Medulla oblongata (tissue), 1 donor: ENCODE results near the gene ASB10.
A peak's percentile ranks its signal among the peaks of the same experiment; 100 is the strongest.

Source experiments
- DNase-seq: peaks from one replicate; pipeline ENCODE4 v3.0.0-alpha.2; 2015; ENCODE audit errors: extremely low spot score

The ASB10 gene

GRCh38 chr7:151186640-151187408 is at the start of gene ASB10:
Gene ASB10 (minus strand): TSS chr7:151187250. CDS start chr7:151187130, 120 bp downstream.
- DNase-seq = no peak

DNA sequence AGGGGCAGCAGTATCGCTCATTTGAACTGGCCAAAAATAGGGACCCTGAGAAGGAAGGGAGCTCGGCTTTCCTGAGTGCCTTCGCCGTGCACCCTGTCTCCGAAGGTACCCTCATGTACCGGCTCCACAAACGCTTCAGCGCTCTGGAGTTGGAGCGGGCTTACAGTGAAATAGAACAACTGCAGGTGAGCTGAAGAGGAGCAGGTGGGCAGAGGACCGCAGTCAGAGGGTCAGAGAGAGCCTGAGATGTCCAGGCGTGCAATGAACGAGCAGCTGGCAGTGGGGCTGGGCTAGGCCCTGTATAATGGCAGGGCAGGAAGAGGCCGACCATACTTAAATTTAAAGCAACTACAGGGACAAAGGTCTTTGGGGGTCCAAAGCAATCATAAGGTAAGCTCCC is 49.4 kb upstream of the ASB10 start:
- DNase-seq = no peak

GRCh38 chr7:151235091-151235787 is 48.2 kb upstream of the ASB10 start:
- no peak for DNase-seq

DNA sequence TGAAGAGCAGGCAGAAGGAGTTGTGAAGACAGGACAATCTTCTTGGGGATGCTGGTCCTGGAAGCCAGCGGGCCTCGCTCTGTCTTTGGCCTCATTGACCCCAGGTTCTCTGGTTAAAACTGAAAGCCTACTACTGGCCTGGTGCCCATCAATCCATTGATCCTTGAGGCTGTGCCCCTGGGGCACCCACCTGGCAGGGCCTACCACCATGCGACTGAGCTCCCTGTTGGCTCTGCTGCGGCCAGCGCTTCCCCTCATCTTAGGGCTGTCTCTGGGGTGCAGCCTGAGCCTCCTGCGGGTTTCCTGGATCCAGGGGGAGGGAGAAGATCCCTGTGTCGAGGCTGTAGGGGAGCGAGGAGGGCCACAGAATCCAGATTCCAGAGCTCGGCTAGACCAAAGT is 46.8 kb upstream of the ASB10 start:
- no peak for DNase-seq

DNA sequence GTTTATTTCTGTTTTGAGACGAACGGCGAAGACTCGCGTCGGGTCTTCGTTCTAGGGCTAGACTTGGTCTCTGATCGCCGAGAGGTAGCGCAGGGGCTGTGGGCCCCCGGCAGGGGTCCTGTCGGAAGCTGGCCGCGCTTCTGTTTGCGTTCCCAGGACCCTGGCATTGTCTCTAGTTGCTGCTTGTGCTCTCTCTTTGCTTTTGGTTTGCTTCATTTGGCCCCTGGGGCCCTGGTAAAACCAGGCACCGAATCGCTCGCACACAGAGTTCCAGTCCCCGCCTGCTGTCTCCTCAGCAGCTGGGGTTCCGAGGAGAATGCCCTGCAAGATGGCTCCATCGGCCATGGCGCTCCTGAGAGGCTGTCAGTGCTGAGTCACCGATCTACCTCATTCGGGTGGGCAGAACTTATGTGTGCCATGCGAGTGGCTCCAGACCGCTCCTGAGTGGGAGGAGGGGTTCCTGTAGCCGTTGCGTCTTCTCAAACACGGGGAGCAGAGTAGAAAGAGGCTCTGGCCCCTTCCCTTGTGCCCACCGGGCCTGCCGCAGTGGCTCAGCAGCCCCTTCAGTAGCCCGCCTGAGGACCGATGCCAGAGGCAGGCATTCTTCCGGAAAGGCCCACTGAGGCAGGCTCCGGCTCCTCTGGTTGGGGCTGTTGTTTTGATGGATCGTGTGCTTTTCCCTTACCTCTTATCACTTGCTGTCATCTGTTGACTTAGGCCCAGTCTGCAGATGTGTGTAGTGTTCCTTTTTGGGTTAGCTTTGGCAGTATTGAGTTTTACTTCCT is 46.1 kb upstream of the ASB10 start:
- DNase-seq = no peak

- DNase-seq = peak; percentile 92
Observed at GRCh38 chr7:151232091-151232916, 45.3 kb upstream of the ASB10 start, which contains the start of gene CHPF2. Gene CHPF2 (plus strand): TSS chr7:151232483. CDS start chr7:151234012, 1,529 bp downstream.

DNA sequence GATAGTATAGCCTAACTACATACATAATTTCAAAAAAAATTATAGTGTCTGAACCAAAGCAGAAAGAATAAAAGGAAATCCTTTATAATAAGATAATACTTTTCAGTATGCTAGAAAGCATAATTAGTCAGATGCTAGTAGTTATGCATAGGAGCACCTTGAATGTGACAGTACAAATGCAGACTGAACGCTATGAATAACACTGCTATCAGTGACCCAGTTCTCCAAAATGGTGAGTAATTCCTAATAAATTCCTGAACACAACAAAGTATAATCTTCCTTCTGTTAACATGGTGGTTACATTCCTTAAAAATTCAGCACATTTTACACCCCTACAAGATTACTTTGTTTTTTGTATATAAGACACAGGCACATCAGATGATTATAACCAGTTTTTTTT is 44.0 kb upstream of the ASB10 start:
- DNase-seq = no peak

DNA sequence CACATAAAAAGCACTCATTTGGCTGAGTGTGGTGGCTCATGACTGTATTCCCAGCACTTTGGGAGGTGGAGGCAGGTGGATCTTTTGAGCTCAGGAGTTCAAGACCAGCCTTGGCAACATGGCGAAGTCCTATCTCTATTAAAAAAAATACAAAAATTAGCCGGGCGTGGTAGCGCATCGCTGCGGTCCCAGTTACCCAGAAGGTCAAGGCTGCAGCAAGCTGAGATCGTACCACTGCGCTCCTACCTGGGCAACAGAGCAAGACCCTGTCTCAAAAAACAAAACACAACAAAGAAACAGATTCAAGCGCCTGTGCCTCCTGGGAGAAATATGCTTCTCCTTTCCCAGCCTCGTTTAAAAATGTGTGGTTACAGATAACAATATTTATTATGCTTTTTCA is 42.2 kb upstream of the ASB10 start:
- no peak for DNase-seq

GRCh38 chr7:151228024-151228866 is 41.2 kb upstream of the ASB10 start:
- no peak for DNase-seq

DNA sequence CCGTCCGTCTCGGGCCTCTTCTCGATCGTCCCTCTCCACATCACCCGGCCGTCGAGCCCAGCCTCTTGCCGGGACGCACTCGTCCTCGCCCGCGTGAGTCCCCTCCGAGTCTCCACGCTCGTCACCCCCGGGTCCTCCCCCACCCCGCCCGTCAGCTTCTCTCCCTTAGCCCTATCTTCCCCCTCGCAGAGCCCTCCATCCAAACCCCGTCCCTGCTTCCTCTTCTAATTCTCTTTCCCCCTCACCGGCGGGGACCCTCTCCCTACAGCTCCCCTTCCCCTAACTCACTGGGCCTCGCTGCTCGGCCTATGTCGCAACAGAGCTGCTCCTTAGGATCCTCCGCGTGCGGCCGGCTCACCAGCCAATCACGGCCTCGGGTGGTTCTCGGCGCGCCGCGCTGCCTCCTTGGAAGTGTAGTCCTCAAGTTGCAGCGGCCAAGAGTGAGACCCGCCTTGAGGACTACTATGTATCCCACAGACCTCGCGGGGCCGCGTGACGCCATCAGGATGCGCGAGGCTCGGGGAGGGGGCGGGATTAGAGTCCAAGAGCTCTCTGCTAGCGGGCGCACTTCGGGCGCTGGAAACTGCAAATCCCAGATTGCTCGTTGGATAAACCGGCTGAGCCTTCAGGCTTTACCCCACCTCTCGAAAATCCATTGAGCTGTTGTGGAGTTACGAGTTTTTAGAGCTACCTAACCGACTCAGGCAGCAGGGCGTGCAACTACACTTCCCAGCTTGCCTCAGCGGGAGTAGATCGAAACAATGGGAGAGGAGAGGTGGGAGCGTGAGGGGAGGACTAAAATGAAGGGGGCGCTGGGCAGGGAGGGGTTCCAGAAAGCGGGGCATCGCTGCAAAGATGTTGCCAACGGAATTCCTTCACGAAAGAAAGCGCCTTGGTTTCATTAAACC is 40.1 kb upstream of the ASB10 start, which contains the start of gene ABCF2:
ABCF2 (minus strand) TSS at position 331 of the 908 bp plus-strand sequence. CDS start 747 bp downstream, outside the sequence.
- DNase-seq = peak; percentile 99

GRCh38 chr7:151226560-151226874 is 39.5 kb upstream of the ASB10 start:
- DNase-seq = no peak

DNA sequence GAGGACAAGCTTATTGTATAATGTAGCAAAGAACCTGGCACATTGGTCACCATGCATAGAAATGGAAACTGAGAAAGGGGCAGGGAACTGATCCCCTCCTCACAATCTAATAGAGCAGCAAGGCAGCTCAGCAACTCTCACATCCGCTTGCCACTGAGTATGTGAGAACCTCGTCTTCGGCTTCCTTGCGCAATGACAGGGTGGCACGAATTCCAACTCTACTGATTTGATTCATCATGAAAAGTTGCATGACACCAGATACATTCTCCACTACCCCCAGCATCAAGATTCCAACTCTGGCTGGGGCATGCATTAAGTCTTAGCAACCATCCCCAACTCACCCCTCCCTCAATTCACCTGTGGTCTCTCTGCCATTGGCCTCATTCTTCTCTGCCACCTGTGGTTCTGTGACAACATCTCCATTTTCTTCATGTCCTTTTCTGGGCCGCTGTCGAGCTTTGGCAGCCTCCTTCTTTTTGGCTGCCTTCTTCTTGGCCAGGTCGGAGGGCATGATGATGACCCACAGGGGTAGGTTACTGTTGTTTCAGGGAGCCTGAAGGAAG is 39.0 kb upstream of the ASB10 start:
- no peak for DNase-seq

GRCh38 chr7:151223728-151224127 is 36.7 kb upstream of the ASB10 start:
- no peak for DNase-seq

DNA sequence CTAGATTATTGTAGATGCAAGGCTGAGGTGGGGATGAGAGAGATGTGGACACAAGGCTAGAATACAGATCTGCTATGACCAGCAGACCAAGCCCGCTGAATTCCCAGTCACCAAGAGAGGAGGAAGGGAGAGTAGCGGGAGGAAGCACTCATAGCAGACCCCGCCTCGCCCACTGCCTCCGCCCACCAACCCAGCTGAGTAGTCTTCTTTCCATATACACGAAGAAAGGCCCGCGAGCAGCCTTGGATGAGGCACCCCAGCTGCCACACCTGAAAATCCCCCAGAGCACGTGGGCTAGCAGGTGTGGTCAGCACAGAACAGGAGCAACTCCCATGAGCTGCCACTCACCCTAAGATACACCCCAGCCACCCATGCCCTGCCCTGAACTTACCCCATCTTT is 31.1 kb upstream of the ASB10 start:
- DNase-seq = no peak

GRCh38 chr7:151215396-151215795 is 28.3 kb upstream of the ASB10 start:
- DNase-seq = no peak

- no peak for DNase-seq
Observed at GRCh38 chr7:151213826-151214225, 26.8 kb upstream of the ASB10 start.

- DNase-seq = no peak
Observed at GRCh38 chr7:151212626-151213025, 25.6 kb upstream of the ASB10 start.

DNA sequence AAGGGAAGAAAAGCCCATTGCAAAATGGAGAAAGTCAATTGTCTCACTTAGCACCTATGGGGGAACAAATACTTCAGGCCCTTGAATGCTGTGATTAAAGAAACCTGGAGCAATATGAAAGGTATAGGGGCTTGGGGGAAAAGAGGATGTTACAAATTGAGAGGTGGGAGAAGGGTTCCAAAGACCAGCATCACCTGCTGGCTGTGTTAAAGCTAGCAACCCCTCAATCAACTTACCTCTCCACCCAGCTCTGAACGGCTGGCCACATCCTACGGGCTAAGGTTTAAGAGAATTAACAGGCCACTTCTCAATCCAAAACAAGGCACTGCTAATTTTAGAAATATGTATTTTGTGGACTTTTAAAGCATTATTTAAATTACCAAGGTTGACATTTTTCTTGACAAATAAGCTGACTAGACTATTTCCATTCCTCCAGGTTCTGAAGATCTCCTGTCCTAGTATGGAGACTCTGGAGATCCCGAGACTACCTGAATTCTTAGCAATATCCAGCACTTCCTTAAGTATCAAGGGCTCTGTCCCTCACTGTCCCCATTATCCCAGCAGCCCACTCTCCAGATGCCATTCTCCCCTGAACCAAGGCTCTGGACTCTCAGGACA is 24.2 kb upstream of the ASB10 start:
- DNase-seq = no peak
